GM18505 (cell line): ENCODE data around the gene ADAM8.
"Not testable (repeated sequence)": the region's sequence is repeated elsewhere in the genome, so short reads cannot be mapped to it uniquely, and the experiment has no call there.

Experiments used
- ATAC-seq: cut with Tn5 transposase; IDR thresholded peaks from one replicate; pipeline ENCODE4 v1.9.1; 2021; ENCODE audit not compliant: unreplicated experiment
- POLR2A ChIP-seq: IDR thresholded peaks from 4 replicates; pipeline ENCODE4 v1.6.1; 2011; ENCODE audit warnings: borderline replicate concordance; ENCODE audit not compliant: insufficient read depth, insufficient read length; ENCODE audit errors: extremely low read depth

Gene ADAM8

GRCh38 chr10:133273534-133274143 is 3.0 kb downstream of the ADAM8 start:
- no peak for TF ChIP-seq POLR2A
- no peak for ATAC-seq

DNA sequence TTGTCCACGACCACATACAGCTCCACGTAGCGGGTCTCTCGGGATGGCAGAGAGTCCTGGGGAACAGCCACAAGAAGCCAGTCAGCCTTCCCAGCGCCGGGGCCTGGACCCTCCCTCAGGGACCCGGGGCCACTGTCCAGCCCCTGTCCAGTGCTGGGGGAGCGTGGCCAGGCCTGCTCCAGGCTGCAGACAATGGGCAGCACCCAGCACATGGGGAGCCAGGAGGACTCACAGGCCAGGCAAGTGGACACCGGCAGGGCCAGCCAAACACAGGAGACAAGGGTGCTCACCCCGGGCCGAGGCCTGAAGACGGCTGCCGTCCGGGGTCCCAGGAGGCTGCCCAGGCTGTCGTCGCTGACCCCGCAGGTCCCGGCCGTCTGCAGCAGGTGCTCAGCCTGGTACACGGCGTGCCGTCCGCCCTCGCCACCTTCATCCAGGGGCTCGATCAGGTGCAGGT is 3.7 kb downstream of the ADAM8 start:
- no peak for ATAC-seq
- TF ChIP-seq POLR2A = no peak

DNA sequence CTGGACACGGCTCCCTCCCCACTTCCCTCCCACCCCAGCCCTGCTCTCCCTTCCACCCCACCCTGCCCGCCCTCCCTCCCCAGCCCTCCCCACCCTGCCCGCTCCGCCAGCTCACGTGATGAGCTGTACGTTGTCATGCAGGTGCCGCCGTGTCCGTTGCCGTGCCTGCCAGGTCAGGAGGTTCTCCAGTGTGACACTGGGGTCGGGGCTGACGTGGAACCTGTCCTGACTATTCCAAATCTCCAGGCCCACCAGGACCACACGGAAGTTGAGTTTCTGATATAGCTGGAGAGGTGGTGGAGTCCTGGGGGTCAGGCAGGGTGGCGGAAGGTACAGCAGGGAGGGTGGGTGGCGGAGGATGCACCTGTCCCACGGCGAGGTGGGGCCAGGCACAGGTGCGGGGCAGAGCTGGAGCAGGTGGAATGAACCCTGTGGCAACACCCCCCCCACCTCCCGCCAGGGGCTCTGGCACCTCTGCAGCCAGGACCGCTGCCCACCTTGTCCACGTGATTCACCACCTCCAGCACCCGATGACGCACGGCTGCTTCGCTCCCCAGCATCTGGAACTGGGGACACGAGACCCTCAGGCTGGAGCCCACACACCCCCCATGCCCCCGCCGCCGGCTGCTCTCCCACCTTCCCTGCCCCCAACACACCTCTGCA is 4.2 kb downstream of the ADAM8 start:
- TF ChIP-seq POLR2A = no peak

GRCh38 chr10:133271521-133272300 is 5.0 kb downstream of the ADAM8 start:
- no peak for TF ChIP-seq POLR2A
- ATAC-seq = no peak

More for the DNA sequence above, 4.2 kb downstream of the ADAM8 start:
- ATAC-seq = no peak

GRCh38 chr10:133270773-133271297 is 5.8 kb downstream of the ADAM8 start:
- no peak for TF ChIP-seq POLR2A
- ATAC-seq = no peak

- TF ChIP-seq POLR2A = no peak
- ATAC-seq = no peak
Observed at GRCh38 chr10:133270204-133270603, 6.5 kb downstream of the ADAM8 start.

DNA sequence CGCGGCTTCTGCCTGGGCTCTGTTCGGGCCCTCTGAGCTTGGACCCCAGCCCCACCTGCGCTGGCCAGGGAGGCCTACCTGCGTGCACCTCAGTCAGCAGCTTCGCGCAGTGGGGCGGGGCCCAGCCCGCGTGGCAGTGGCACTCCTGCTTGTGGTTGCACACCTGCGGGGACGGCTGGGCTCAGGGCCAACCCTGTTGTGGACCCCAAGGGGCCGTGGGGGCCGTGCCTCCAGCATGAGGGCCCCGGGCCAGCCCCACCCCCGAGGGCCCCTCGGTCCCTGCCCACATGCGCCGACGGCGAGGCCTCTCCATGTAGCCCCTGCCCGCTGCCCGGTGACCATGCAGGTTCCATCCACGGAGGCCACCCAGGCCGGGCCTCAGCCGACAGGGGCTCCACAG is 7.3 kb downstream of the ADAM8 start:
- TF ChIP-seq POLR2A = no peak
- no peak for ATAC-seq

DNA sequence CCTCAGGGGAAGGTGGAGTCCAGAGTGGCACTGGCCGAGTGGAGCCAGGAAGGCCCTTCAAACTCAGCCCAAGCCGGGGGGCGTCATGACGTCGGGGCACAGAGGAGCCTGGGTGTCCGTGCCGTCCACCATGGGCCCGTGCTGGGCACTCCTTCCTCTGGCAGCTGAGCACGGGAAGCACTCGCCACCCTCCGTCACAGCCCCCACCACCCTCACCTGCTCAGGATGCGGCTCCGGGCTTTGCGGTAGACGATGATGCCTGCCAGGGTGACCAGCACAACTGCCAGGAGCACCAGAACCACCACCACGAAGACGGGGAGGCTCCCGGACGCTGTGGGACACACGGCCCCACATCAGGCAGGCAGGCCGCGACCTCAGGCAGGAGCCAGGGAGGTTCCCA is 8.1 kb downstream of the ADAM8 start:
- TF ChIP-seq POLR2A = no peak
- no peak for ATAC-seq

DNA sequence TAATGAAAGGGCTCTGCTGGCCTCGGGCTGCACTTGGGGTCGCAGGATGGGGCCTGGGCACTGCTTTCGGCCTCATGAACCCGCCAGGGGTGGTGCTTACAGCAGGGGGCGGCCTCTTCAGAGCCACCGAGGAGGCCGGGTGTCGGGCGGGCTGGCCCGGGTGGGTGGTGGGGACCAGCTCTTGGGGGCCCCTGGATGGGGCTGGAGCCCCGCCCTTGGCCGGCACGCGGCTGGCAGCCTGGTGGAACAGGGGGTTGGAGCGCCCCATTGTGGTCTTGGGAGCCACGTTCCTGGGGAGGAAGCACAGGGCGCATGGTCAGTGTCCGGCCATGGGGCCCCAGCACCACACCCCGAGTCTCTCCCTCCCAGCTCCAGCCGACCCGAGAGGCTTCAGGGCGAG is 8.8 kb downstream of the ADAM8 start:
- ATAC-seq = no peak
- no peak for TF ChIP-seq POLR2A

DNA sequence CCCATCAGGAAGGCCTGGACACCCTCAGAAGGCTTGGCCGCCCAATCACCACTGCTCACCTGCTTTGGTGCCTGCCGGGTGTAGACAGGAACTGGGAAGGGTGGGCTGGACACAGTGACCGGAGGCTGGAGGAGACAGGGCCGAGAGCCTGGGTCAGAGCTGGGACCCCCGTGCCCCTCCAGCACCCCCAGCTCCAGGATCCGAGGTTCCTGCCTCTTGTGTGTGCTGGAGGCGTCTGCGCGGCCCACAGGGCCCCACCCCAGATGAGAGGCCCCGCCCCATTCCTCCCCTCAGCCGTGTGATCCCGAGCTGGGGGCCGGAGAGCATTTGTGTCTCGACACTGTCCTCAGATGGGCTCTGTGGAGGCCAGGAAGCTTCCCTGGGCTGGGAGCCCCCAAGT is 9.4 kb downstream of the ADAM8 start:
- no peak for ATAC-seq

DNA sequence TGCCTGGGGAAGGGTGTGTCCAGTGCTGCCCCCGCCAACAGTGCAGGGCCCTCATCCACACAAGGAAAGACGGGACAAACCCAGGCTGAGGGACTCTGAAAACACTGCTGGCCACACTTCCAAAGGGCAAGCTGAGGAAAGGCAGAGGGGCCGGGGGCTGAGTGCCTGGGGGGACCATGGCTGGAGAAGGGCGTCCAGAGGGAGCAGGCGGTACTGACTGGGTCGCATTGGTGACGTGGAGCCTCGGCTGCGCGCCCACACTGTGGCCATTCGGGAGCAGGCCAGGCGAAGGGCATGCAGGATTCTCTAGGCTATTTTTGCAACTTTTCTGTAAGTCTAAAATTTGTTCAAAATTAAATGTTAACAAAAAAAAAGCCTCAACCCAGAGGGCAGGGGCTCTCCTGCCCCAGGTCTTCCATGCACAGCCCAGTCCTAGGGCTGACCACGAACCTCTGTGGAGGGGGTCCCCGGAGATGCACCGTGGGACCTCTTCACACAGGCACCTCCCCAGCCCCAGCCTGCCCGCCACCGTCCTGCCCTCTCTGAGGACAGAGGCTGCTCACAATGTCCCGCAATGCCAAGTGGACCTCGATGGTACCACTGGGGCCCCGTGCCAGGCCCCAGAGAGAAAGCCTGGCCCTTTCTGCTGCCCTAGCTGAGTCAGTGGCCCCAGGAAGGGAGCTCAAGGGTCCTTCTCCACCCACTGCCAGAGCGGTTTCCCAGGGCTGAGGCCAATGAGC is 10.4 kb downstream of the ADAM8 start:
- TF ChIP-seq POLR2A = no peak
- ATAC-seq = no peak

More for the DNA sequence above, 9.4 kb downstream of the ADAM8 start:
- TF ChIP-seq POLR2A = no peak

DNA sequence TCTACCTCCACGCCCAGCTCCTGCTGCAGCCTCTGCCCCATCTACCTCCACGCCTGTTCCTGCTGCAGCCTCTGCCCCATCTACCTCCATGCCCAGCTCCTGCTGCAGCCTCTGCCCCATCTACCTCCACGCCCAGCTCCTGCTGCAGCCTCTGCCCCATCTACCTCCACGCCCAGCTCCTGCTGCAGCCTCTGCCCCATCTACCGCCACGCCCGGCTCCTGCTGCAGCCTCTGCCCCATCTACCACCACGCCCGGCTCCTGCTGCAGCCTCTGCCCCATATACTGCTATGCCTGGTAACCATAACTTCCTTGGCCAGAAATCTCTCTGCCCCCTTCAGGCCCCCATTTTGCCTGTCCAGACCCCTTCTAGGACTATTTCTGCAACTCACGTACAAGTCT is 11.6 kb downstream of the ADAM8 start:
- not testable (repeated sequence) for ATAC-seq

- TF ChIP-seq POLR2A = no peak
- ATAC-seq = no peak
Observed at GRCh38 chr10:133264461-133264860, 12.2 kb downstream of the ADAM8 start.

DNA sequence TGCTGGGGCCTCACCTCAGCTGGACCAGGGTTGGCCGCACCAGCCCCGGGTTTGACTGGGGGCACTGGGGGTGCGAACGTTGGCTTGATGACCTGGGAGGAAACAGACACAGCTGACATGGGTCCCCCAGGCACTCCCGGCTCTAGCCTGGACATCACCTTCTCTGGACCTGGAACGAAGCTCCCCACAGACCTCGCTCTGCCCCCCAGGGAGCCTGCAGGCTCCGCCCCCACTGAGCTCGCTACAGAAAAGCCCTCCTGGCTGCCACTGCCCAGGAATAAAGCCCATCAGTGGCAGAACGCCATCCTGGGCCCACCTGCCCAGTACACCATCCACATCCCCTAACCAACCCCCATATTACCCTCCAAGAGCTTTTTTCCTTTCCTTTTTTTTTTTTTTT is 13.0 kb downstream of the ADAM8 start:
- ATAC-seq = no peak
- no peak for TF ChIP-seq POLR2A

DNA sequence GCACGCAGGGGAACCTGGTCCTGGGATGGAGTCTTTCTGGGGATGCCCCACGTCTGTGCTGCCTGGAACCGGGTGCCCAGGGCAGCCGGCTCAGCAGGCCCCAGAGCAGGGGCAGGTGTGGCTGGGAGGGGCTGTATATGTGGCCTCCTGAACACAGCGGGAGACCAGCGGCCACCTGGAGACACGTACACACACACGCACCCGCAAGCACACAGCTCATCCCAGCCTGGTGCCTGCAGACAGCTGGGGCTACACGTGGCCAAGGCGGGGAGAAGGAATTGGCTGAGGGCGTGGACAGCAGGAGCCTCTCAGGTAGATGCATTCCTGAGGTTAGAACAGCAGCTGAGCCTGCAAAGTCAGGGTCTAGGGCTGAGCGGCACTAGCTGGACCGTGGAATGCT is 14.0 kb downstream of the ADAM8 start:
- TF ChIP-seq POLR2A = no peak
- no peak for ATAC-seq
